HG03575 (cell line): ENCODE data around the gene ADPRH.
A peak's percentile ranks its signal among the peaks of the same experiment; 100 is the strongest.

Experiments used
- ATAC-seq: cut with Tn5 transposase; IDR thresholded peaks from one replicate; pipeline ENCODE4 v1.9.1; 2021; ENCODE audit not compliant: unreplicated experiment, insufficient number of reproducible peaks, low FRiP score; ENCODE audit errors: extremely low read depth

The ADPRH gene

DNA sequence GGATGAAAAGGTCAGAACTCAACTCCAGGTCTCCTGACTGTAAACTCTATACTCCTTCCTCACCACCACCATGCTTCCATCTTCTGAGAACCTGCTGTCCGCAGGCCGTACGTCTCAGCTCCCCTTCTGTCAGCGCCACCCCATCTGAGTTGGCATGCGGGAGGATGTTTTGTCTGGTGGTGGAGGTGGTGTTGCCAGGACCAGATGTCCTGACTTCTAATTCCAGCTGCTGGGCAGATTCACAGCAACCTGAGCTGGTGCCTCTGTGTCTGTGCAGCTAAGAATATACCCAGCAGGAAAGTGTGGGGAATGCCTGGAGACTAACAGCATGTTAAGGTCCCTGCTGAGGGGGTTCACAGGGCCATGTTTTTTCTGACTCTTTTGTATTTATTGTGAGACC is 41.6 kb downstream of the ADPRH start:
- ATAC-seq = no peak

DNA sequence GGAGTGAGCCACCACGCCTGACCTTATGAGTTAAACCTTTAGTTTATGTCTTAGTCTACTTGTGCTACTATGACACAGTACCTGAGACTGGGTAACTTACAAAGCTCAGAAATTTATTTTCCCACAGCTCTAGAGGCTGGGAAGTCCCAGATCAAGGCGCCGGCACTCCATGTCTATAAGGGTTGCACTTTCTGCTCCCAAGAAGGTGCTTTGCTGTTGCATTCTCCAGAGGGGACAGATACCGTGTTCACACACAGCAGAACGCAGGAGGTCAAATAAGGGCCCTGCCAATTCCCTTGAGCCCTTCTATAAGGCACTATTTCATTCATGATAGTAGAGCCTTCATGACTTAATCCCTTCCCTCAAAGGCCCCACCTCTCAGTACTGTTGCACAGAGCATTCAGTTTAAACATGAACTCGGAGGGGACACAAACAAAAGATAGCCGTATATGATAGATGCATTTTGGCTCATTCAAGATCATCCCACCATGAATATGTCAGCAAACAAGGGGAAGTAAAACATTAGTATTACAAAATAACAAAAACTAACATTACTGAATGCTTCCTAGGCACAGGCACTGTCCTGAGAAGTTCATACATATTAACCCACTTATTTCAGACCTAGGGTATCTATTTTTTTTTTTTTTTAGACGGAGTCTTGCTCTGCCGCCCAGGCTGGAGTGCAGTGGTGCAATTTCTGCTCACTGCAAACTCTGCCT is 44.9 kb downstream of the ADPRH start:
- no peak for ATAC-seq

DNA sequence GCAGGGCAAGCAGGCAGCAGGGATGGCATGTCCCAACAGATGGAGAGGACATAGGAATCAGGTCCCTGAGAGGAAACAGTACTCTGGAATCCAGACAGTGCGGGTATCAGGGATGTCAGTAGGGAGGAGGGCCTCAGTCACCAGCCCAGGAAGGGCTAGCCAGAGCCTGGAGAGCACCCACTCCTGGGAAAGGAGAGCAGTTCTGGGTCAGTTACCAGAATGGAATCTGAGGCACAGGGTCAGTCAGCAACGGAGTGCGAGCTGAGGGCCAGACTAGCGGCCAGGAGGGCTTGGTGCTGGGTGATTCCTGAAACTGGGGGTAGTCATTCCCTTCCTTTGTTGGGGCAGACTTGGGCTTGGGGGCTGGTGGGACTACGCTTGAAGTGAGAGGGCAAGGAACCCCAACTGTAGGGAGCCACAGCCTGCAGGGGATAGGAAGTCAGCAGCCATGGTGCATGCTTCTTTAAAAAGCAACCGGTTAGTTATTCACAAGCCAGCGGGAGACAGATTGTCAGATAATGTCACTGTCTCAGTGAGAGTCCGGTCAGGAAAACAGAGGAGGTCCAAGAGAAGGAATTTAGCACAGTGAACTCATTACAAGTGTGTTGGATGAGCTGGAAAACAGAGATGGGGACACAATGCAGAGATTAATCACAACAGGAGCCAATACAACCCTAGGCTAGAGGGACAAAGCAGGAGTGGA is 46.3 kb downstream of the ADPRH start:
- no peak for ATAC-seq

DNA sequence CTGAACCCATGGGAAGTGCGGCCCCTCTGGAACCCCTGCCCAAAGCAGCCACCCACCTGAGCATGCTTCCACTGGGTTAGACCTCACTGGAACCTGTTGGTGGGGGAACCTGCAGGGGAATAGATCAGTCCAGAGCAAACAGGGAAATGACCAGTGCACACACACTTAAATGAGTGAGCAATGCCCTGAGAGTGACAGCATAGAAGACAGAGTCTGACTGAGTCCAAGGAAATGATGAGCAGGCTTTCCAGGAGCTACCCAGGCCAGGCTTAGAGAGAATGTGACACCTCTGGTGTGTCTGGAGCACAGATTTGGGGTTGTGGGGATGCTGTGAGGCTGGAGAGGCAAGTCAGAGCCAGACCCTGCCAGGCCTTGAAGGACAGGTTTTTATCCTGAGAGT is 46.9 kb downstream of the ADPRH start:
- ATAC-seq = no peak

DNA sequence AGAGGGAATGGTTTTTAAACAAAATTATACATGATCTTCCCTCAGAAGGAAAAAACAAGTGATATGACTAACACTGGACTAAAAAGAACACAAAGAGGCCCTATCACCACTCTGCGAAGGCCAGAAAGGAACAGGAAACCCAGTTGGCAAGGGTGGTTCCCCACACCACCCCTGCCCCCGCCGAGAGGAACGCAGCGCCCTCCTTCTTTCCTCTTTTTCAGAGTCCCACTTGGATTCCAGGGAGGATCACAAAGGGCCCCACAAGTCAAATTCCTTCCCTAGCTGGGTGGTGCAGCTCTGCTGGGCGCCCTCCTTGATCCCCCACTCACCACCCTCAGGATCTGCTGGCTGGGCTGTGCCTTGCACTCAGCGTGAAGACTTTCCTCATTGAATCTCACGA is 48.2 kb downstream of the ADPRH start:
- no peak for ATAC-seq

DNA sequence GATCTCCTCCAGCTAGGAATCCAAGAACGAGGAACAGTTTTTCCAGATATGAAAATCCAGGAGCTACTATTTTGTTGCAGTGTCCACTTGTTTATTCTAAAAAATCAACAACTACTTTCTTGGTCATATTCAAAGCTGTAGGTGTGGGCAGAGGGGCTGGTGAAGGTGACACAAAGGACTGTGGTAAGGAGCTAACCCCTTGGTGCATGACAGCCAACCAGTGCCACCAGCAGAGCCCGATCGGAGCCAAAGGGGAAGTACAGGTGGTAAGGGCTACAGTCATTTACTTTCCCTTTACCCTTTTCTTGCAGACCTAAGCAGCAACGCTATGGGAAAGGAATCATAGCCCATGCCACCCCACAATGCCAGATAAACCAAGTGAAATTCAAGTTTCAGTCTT is 49.1 kb downstream of the ADPRH start:
- ATAC-seq = no peak

DNA sequence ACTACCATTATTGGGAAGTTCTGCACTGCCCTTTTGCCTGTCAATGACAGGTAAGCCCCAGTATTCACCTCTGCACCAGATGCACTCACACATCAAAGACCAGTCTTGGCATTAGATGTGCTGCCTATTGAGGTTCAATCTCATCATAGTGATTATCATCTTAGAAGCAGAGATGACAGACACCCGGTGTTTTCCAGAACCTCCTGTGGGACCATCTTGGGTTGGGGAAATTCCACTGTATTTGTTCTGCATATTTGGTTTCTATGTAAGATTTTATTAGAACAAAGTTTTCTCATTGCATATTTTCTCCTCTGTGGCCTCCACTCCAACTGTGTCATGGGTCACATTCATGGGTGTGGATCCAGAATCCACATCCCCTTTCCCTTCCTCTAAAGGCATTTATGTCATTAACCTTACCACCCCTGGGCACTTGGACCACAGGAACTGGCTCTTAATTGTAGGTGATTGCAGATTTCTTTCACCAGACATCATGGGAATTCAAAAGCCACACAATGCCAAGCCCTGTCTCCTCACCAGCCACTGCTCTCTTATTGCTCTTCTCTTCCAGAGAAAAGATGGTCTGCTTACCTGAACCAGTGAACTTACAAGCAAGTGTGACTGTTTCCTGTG is 49.6 kb downstream of the ADPRH start:
- no peak for ATAC-seq

DNA sequence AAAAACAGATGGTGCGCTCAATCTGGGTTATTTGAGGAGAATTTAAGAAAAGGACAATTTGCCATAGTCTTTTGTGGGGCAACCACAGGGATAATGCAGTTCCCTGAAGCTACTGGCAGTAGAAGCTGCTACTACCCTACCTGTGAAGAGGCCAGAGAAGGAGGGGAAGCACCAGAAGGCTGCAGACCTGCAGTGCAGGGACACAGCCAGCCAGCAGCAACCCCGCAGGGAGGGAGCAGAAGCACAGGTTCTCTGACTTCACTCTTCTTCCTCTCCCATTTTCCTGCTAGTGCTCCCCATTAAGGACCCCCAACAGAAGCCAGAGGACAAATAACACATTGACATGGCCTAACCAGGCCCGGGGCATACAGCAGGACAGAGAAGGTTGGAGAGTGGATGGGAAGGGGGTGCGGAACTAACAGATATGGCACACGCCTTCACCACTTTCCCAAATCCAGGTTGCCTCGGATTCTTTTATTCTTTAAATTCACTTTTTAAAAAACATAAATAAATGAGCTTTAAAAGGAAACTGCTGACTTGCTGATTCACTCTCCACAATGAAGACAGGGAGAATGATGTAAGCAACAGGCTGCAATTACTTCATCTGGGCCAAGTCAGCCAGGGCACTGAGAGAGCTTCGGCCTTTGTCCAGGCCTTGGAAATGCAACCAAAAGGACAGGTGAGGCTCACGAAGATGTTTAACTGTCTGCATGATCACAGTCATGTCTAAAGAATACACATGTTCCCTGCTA is 51.0 kb downstream of the ADPRH start:
- no peak for ATAC-seq

DNA sequence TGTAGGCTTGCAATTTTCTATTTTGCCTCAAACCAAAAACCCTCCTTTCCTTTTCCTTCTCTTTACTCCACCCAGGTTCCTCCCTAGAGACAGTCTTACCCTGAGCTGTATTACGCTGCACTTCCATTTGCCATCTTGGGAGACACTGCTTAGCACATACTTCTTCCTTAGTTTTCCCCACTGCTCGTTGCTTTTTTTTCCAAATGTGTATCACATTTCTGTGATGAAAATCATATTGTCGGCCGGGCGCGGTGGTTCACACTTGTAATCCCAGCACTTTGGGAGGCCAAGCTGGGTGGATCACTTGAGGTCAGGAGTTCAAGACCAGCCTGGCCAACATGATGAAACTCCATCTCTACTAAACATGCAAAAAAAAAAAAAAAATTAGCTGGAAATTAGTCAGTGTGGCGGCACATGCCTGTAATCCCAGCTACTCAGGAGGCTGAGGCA is 51.6 kb downstream of the ADPRH start:
- no peak for ATAC-seq

DNA sequence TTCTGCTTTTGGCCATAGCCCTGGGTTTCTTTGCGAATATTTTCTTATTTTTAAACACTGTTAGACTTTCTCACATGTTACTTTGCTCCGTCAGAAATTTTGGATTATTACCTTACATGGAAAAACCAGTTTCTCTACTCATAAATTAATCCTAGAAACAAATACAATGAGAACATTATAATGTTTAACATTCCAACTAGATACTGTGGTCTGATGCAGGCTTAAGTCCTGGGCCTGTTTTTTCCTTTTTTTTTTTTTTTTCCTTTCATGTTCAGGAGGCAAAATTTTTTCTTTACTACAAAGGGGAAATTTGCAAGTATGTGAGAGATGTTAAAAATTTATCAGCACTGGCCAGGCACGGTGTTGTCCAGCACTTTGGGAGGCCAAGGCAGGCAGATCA is 52.2 kb downstream of the ADPRH start:
- ATAC-seq = no peak

DNA sequence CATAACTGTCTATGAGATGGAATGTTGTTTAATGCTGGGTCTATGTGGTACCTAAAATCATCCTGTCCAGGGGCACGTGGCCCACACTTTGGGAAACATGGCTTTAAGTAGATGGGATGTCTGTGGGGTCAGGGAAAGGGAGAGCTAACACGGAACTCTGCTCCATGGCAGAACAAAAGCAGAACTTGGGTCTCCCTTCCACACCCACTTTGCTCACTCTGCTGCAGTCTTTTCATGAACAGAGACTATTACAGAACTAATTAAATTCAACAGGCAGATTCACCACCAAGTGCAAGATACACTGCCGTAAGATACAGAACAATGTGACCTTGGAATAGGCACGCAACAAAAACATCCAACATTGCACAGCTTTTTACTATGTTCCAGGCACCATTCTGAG is 52.9 kb downstream of the ADPRH start:
- no peak for ATAC-seq

DNA sequence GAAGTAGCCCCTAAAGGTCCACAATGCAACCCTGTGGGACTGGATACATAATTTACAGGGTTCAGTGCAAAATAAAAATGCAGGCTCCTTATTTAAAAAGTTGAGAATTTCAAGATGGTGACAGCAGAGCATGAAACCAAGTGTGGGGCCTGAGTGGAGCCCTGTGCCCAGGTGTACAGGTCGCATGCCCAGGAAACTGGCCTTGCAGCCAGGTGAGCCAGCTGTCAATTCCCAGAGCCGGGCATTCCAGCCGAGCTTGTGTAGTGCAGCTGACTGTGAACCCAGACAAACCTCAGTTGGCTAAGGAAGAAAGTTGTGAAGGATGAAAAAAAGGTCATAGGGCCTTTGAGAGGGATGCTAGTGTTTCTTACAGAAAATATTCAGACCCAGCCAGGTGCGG is 53.5 kb downstream of the ADPRH start:
- ATAC-seq = no peak

DNA sequence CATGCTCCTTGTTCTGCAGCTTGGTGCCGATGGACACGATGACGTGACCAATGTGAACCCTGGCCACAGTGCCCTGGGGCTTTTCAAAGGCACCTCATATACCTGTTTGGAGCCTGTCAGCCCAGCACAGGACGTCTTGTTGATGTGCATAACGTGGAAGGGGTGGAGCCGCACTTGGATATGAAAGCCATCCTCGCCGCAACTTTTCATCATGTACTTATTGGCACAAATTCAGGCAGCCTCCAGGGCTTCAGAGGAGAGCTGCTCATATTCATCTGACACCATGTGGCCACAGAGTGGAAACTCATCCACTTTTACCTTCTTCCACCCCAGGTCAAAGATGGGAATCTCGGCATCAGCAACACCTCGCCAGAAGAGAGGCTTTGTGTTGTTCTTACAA is 56.4 kb downstream of the ADPRH start:
- no peak for ATAC-seq

DNA sequence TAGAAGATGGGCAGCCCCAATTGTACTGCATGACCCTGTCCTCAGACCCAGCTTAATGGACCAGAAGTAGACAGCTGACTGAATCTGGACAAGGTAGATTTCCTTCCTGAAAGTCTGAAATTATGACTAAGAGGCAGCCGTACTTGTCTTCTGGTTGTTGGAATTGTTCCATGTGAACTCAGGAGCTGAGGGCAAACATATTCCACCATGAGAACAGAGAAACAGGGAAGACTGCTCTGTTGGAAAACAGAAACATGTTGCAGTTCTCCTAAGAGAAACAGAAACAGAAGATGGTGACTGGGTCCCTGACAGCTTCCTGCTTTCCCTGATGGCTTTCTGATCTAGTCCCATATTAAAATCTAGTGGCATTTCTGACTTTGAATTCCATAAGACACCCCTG is 57.0 kb downstream of the ADPRH start:
- ATAC-seq = no peak

DNA sequence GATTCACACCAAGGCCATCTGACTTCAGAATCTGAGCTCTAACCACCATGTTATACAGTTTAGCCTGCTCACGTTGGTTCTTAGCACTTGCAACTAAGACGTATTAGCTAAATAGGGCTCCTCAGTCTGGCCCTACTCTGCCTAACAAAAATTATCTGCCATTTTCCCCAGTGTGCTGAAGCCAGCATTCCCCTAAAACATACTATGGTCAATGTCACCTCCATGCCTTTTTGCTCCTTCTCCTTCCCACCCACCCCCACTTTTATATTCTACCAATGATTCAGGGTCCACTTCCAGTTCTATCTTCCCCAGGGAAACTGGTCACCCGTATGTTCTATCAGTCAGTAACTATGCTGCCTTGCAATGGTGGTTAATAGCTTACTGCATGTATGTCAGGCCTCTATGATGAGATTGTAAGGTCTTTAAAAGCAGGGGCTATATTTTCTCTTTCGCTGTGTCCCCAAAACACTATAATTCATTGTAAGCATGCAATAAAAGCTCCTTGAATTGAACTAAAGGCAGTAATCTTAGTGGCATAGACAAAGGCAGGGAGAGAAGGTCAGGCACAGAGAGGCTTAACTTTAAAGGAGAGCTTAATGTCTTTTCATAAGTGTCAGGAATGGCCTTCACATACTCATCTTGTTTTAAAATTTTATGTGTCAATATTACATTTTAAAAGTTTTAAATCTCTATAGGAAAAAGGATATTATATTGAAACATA is 57.8 kb downstream of the ADPRH start:
- no peak for ATAC-seq

DNA sequence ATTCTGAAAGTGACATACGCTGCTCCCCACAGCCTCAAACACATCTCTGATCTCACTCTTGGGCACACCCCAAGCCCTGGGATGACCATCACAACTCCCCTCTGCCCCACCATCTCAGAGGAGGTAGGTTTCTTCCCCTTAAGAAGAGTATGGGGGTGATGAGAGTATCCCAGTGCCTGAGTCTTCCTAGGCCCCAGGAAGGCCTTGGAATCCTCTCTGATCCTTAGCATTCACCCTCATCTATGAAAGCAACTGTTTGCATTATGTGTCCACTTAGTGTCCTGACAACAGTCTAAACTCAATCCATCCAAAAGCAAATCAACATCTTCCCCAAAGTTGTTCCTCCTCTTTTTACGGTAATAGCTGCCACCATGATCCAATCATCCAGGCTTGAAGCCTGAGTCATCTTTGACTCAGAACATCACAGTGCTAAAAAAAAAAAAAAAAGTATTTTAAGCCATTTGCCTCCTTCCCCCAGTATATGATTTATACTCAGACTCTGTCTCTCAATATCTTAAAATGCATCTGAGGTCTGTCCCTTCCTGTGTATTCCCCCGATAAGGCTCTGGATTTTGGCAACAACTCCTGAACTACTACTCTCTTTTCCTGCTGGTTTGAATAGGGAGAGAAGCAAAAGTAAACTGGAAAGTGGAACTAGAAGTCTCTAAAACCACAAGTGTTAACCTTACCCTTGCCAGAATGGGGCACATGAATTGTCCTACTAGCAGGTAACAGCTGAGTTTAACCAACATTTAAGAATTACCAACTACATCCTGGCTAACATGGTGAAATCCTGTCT is 58.6 kb downstream of the ADPRH start:
- peak; percentile 21 for ATAC-seq
